Measurements from ENCODE around the gene DNMT3A. TPM values are rescaled to one million over a fixed set of nuclear protein-coding genes. Genes with fewer than 3 reads are reported as not detected.

DNMT3A gene
- total RNA-seq, 4 donors from 2014 or later = 8.0 to 18.0 (median 9.3) TPM

DNA sequence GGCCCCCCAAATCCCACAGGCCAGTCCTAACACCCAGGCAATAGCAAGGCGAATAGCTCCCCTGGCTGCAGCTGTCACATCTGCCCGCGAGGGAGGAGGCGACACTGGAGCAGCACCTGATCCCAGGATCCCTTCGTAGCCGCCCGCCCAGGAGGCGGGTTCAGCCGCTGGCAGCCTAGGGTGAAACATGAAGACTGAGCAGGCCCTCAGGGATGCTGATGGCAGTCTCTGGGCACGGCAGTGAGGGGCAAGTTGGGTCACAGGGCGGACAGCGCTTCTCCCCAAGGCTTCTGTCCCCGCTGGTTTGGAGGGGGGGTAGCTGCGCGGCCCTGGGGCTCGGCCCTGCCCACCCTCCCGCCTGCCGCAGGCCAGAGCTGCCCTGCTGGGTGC, 1.9 kb downstream of the DNMT3A start:
- no peak for DNase-seq (ENCODE audit: low spot score)
- ATAC-seq (ENCODE audit: low FRiP score) = no peak

DNA sequence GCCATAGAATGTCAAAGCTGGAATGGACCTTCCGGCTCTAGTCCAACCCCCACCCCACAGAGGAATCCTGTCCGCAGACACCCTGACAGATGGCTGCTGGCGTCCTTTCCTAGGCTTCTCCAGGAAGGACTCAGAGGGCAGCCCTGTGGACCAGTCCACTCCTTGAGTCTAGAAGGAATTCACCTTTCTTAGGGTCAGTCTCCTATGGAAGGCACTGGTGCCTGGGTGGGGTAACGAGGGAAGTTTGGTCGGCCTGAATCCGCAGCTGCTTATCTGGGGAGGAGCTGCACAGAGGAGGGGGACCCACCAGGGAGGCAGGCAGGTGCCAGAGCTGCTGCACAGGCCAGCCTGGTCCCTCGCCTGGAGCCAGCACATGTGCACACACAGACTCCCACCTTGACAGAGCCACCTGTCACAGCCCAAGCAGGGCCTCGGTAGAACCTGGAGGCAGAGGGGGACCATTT, 2.5 kb downstream of the DNMT3A start:
- TF ChIP-seq, protein P1, sequence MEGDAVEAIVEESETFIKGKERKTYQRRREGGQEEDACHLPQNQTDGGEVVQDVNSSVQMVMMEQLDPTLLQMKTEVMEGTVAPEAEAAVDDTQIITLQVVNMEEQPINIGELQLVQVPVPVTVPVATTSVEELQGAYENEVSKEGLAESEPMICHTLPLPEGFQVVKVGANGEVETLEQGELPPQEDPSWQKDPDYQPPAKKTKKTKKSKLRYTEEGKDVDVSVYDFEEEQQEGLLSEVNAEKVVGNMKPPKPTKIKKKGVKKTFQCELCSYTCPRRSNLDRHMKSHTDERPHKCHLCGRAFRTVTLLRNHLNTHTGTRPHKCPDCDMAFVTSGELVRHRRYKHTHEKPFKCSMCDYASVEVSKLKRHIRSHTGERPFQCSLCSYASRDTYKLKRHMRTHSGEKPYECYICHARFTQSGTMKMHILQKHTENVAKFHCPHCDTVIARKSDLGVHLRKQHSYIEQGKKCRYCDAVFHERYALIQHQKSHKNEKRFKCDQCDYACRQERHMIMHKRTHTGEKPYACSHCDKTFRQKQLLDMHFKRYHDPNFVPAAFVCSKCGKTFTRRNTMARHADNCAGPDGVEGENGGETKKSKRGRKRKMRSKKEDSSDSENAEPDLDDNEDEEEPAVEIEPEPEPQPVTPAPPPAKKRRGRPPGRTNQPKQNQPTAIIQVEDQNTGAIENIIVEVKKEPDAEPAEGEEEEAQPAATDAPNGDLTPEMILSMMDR (IDR thresholded peaks at IDR 0.05) = no peak
- ATAC-seq (ENCODE audit: low FRiP score) (no peak), DNase-seq (ENCODE audit: low spot score) (no peak)

More for the DNA sequence above, 1.9 kb downstream of the DNMT3A start:
- TF ChIP-seq, protein P1 (IDR thresholded peaks at IDR 0.05) = no peak

DNA sequence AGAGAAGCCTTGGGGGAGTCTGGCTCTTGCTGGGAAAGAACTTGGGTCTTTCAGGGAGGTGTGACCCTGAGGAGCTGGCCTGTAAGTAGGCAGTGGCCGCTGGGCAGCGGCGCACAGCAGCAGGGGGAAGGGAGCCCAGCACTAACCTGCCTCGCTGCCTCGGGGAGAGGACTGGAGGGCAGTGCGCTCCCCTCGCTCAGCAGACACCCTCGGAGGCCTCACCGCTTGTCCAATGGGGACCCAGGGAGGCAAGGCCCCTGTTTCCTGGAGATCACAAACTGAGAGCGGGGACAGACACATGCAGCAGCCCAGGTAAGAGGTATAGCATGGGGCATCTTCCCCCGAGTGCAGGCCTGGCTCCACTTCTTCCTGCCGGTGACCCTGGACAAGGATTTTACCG, 3.3 kb downstream of the DNMT3A start:
- no peak for DNase-seq (ENCODE audit: low spot score)
- TF ChIP-seq, protein P1 (IDR thresholded peaks at IDR 0.05) = no peak
- no peak for ATAC-seq (ENCODE audit: low FRiP score)

DNA sequence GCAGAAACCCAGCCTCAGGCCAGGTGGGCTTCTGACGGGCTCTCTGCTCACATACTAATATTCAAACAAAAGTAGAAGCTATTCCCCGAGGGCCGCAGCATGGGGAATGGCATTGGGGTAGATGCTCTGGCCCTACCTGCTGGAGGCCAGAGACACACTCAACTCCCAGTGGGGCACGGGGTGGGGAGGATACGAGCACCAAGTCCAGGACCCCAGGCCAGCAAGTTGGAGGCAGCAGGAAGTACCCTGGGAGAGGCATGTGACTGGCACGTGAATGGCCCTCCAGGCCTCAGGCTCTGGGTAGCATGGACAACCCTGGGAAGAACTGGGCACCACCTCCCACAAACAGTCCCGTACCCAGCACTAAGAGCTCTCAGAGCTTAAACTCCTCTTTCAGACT, 3.8 kb downstream of the DNMT3A start:
- ATAC-seq (ENCODE audit: low FRiP score) (no peak), DNase-seq (ENCODE audit: low spot score) (no peak)
- TF ChIP-seq, protein P1 (IDR thresholded peaks at IDR 0.05) = no peak

DNA sequence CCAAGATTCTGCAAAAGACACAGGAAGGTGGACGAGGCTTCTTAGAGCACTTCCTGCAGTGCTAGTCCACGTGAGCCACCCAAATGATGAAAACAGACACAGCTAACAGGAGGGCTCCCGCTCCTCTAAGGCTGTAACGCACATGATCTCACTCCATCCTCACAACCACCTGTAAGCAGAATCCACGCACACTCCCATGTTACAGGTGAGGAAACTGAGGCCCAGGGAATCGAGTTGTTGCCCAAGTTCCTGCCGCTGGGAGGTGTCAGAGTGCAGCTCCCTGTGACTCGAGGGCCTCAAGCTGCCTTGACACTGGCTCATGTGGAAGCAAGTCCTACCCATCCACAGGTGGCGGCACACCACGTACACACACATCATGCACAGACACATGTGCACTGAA, 4.4 kb downstream of the DNMT3A start:
- DNase-seq (ENCODE audit: low spot score) = no peak
- TF ChIP-seq, protein P1 (IDR thresholded peaks at IDR 0.05) = no peak
- ATAC-seq (ENCODE audit: low FRiP score) = no peak

DNA sequence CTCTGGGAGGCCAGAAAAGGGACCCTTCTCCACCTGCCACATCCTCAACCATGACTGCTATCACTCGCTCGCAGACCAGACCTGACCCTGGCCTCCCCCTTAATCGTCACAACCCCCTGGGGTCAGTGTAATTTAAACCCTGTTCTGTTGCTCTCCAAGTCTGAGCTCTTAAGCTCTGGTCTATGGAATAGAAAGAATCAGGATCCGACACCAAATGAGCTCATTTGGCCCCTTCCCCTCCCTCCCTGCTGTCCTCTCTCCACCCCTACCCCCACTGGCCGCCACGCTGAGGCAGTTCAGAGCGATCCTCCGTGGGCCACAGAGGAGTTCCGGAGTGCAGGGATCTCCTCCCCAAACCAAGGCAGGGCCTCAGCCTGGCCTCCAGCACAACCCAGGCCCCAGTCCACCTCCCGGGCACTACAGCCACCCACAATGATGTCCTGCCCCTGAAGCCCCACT, 5.3 kb downstream of the DNMT3A start:
- TF ChIP-seq, protein P1 (IDR thresholded peaks at IDR 0.05) = no peak
- DNase-seq (ENCODE audit: low spot score) (no peak), ATAC-seq (ENCODE audit: low FRiP score) (no peak)

DNA sequence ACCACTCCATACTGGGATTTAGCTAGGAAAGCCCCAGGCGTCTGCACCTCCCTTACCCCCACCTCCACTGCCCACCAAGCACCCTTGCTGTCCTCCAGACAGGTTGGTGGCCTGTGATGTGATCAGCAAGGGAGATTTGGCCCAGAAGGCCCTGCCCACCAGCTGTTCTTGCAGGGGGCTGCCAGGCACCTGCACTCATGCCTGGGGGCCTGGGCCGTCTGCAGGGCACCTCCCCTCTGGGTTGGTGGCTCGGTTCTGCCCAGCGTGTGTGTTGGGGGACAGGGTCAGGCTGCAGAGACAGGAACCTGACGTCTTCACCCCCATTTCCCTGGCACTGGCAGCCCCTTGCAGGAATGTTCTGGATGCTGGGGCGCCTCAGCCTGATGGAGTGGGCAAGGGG, 5.8 kb downstream of the DNMT3A start:
- no peak for ATAC-seq (ENCODE audit: low FRiP score)
- DNase-seq (ENCODE audit: low spot score) = no peak
- TF ChIP-seq, protein P1 (IDR thresholded peaks at IDR 0.05) = no peak
